ENCODE data around the gene GPC5.

Gene GPC5

GRCh38 chr13:91520952-91521351, 122.5 kb downstream of the GPC5 start:
- ChIA-PET CTCF (no interaction called here), POLR2A (no interaction called here)
- no peak for TF ChIP-seq CTCF (IDR thresholded peaks at IDR 0.05; ENCODE audit: control extremely low read depth, extremely low read depth, low read depth, missing control alignments)
- no peak for DNase-seq (ENCODE audit: extremely low spot score)

GRCh38 chr13:91523116-91523515, 124.7 kb downstream of the GPC5 start:
- CTCF ChIA-PET = no interaction called here

GRCh38 chr13:91526543-91527033, 128.2 kb downstream of the GPC5 start:
- DNase-seq (ENCODE audit: extremely low spot score) = no peak
- ChIA-PET POLR2A (no interaction called here), CTCF (interaction anchor here (1.0 kb wide), 1 partner anchor 10 kb away, joined by 3 read pairs; no protein-coding TSS in a partner anchor)
- no peak for TF ChIP-seq CTCF (IDR thresholded peaks at IDR 0.05; ENCODE audit: control extremely low read depth, extremely low read depth, low read depth, missing control alignments)

More at GRCh38 chr13:91523116-91523515, 124.7 kb downstream of the GPC5 start:
- POLR2A ChIA-PET = no interaction called here
- no peak for TF ChIP-seq CTCF (IDR thresholded peaks at IDR 0.05; ENCODE audit: control extremely low read depth, extremely low read depth, low read depth, missing control alignments)
- no peak for DNase-seq (ENCODE audit: extremely low spot score)

- ChIA-PET POLR2A (no interaction called here), CTCF (interaction anchor here (0.8 to 1.8 kb wide), 3 partner anchors 8 to 12 kb away, joined by 3 to 5 read pairs (median 4); no protein-coding TSS in a partner anchor)
- DNase-seq (ENCODE audit: extremely low spot score) = no peak
- no peak for TF ChIP-seq CTCF (IDR thresholded peaks at IDR 0.05; ENCODE audit: control extremely low read depth, extremely low read depth, low read depth, missing control alignments)
These were observed 131.5 kb downstream of the GPC5 start for GRCh38 chr13:91529739-91530482.

- DNase-seq (ENCODE audit: extremely low spot score) = no peak
- POLR2A ChIA-PET = no interaction called here
- no peak for TF ChIP-seq CTCF (IDR thresholded peaks at IDR 0.05; ENCODE audit: control extremely low read depth, extremely low read depth, low read depth, missing control alignments)
- CTCF ChIA-PET = interaction anchor here (0.8 to 1.6 kb wide), 3 partner anchors 8 to 40 kb away, joined by 3 to 5 read pairs (median 4); no protein-coding TSS in a partner anchor
These were observed 133.2 kb downstream of the GPC5 start for GRCh38 chr13:91531646-91532045.

GRCh38 chr13:91533354-91533753, 134.9 kb downstream of the GPC5 start:
- ChIA-PET CTCF (no interaction called here), POLR2A (no interaction called here)
- no peak for TF ChIP-seq CTCF (IDR thresholded peaks at IDR 0.05; ENCODE audit: control extremely low read depth, extremely low read depth, low read depth, missing control alignments)
- DNase-seq (ENCODE audit: extremely low spot score) = no peak

Measured in GM10248 (cell line).